ENCODE results near the gene RPS6KA6. TPM values are rescaled to one million over a fixed set of nuclear protein-coding genes. Genes with fewer than 3 reads are reported as not detected.

Gene RPS6KA6
- total and polyA plus RNA-seq, 10 of the 15 experiments (the other 5 are each of a cell fraction or from before 2014, with no cell fraction given): 0.29 to 2.8 (median 1.4) TPM; not detected in 1

DNA sequence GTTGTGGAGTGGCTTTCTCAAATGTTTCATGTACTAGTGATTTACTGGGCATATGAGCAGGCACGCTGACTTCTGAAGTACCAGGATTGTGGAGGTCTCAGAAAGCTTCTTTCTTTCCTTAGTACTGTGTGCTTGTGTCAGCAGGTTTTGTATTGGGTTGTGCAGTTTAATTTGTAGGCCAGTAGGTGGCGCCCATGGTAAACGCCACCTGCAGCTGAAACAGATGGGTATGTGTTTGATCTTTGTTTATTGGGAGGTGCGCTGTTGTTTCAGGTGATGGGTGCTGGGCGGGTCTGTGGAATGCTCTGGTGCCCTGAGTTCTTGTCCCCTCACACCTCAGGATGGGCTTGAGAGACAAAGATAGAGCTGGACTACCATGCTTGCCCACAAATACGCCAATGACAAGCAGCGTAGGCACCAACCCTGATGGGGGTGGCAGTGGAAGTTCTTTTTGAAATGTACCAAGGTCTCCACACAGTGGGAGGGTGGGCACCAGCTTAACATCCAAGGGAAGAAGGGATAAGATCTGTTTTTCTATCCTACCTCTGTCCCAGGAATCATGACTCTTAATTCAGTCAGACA is 141.5 kb downstream of the RPS6KA6 start (continued):
- TF ChIP-seq POU2F2 (IDR thresholded peaks at IDR 0.05; ENCODE audit: borderline replicate concordance, low read depth, low read length): no peak
- TF ChIP-seq ZNF274 (IDR thresholded peaks at IDR 0.05; ENCODE audit: insufficient read depth, insufficient read length): no peak
- TF ChIP-seq ZNF207 (IDR thresholded peaks at IDR 0.05; ENCODE audit: borderline replicate concordance): no peak
- no peak for TF ChIP-seq CHD1 (IDR thresholded peaks at IDR 0.05; ENCODE audit: low read depth, low read length)
- no peak for TF ChIP-seq FOXM1 (IDR thresholded peaks at IDR 0.05; ENCODE audit: low read depth, low read length)
- TF ChIP-seq, protein P1, sequence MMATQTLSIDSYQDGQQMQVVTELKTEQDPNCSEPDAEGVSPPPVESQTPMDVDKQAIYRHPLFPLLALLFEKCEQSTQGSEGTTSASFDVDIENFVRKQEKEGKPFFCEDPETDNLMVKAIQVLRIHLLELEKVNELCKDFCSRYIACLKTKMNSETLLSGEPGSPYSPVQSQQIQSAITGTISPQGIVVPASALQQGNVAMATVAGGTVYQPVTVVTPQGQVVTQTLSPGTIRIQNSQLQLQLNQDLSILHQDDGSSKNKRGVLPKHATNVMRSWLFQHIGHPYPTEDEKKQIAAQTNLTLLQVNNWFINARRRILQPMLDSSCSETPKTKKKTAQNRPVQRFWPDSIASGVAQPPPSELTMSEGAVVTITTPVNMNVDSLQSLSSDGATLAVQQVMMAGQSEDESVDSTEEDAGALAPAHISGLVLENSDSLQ (IDR thresholded peaks at IDR 0.05): no peak
- TF ChIP-seq SMC3 (IDR thresholded peaks at IDR 0.05; ENCODE audit: borderline replicate concordance, low read length): peak; percentile 46; the same call in 1 of the 2 replicates
- TF ChIP-seq, protein P2, sequence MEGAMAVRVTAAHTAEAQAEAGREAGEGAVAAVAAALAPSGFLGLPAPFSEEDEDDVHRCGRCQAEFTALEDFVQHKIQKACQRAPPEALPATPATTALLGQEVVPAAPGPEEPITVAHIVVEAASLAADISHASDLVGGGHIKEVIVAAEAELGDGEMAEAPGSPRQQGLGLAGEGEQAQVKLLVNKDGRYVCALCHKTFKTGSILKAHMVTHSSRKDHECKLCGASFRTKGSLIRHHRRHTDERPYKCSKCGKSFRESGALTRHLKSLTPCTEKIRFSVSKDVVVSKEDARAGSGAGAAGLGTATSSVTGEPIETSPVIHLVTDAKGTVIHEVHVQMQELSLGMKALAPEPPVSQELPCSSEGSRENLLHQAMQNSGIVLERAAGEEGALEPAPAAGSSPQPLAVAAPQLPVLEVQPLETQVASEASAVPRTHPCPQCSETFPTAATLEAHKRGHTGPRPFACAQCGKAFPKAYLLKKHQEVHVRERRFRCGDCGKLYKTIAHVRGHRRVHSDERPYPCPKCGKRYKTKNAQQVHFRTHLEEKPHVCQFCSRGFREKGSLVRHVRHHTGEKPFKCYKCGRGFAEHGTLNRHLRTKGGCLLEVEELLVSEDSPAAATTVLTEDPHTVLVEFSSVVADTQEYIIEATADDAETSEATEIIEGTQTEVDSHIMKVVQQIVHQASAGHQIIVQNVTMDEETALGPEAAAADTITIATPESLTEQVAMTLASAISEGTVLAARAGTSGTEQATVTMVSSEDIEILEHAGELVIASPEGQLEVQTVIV (IDR thresholded peaks at IDR 0.05; ENCODE audit: borderline replicate concordance, partially characterized antibody): no peak
- TF ChIP-seq, protein P3, sequence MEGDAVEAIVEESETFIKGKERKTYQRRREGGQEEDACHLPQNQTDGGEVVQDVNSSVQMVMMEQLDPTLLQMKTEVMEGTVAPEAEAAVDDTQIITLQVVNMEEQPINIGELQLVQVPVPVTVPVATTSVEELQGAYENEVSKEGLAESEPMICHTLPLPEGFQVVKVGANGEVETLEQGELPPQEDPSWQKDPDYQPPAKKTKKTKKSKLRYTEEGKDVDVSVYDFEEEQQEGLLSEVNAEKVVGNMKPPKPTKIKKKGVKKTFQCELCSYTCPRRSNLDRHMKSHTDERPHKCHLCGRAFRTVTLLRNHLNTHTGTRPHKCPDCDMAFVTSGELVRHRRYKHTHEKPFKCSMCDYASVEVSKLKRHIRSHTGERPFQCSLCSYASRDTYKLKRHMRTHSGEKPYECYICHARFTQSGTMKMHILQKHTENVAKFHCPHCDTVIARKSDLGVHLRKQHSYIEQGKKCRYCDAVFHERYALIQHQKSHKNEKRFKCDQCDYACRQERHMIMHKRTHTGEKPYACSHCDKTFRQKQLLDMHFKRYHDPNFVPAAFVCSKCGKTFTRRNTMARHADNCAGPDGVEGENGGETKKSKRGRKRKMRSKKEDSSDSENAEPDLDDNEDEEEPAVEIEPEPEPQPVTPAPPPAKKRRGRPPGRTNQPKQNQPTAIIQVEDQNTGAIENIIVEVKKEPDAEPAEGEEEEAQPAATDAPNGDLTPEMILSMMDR (IDR thresholded peaks at IDR 0.05 in 2 of 3, conservative IDR thresholded peaks at IDR 0.05 in 1 of 3; ENCODE audit: control insufficient read depth in 2 of 3, extremely low read depth in 1 of 3, insufficient read depth in 1 of 3, low read depth in 3 of 3, low read length in 3 of 3): peak; percentile 67 to 82 (median 74)
- TF ChIP-seq WRNIP1 (IDR thresholded peaks at IDR 0.05; ENCODE audit: borderline replicate concordance, low read depth, low read length): 0 out of 2 replicates have a peak, but pooled peaks have one; percentile 39

Data from GM12878 (cell line).